Activated effector memory CD4-positive, alpha-beta T cell treated with Interleukin-2 at 50 U/mL for 16 hours (primary cell): ENCODE results near the gene IL23R.
"Not testable (repeated sequence)": the region's sequence is repeated elsewhere in the genome, so short reads cannot be mapped to it uniquely, and the experiment has no call there.

ENCODE experiments used
- DNase-seq: peaks from one replicate; pipeline ENCODE4 v3.0.0-alpha.2; 2020

IL23R gene, protein sequence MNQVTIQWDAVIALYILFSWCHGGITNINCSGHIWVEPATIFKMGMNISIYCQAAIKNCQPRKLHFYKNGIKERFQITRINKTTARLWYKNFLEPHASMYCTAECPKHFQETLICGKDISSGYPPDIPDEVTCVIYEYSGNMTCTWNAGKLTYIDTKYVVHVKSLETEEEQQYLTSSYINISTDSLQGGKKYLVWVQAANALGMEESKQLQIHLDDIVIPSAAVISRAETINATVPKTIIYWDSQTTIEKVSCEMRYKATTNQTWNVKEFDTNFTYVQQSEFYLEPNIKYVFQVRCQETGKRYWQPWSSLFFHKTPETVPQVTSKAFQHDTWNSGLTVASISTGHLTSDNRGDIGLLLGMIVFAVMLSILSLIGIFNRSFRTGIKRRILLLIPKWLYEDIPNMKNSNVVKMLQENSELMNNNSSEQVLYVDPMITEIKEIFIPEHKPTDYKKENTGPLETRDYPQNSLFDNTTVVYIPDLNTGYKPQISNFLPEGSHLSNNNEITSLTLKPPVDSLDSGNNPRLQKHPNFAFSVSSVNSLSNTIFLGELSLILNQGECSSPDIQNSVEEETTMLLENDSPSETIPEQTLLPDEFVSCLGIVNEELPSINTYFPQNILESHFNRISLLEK

DNA sequence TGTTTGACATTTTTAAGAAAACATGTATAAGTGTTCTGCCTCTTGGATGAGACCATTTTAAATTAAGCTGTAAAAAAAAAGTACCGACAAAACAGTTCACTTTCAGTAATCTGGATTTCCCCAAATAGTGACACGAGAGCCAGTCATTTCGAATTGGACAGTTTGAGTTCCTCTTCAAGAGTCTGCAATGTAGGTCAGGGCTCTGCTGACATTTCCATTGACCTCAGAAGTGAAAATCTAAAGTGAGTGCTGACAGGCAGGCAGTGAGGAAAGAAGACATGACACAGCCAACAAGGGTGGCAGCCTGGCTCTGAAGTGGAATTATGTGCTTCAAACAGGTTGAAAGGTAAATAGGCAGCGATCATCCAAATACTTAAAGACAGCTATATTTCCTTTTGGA is at the start of gene IL23R:
Gene IL23R, plus strand, starts transcription at position 259 of the 400 bp plus-strand sequence. CDS start 1,667 bp downstream, outside the sequence.
- DNase-seq: no peak

- DNase-seq: no peak
Measured at GRCh38 chr1:67118191-67118590, 48.1 kb upstream of the IL23R start.

GRCh38 chr1:67118646-67119045 is 47.6 kb upstream of the IL23R start:
- no peak for DNase-seq

- no peak for DNase-seq
Measured at GRCh38 chr1:67120855-67121619, 45.2 kb upstream of the IL23R start.

GRCh38 chr1:67124455-67124854 is 41.8 kb upstream of the IL23R start:
- DNase-seq: no peak

- DNase-seq: no peak
Measured at GRCh38 chr1:67126111-67126746, 40.0 kb upstream of the IL23R start.

DNA sequence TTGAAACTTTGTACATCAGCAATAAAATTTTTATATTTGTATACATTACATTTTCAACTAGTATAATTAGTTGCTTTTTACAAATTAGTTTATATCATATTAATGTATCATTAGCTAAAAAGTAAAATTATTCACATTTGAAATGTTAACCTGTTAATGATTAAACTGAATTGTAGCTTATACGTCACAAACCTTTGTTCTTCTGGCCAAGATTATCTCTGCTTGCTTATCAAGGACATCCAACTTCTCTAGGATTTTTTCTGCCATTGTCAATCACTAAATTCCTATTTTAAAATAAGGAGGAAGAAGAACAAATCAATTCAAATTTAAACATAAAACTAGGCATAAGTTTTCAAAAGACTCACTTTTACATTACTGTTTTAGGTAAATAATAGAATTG is 39.3 kb upstream of the IL23R start:
- DNase-seq: no peak

DNA sequence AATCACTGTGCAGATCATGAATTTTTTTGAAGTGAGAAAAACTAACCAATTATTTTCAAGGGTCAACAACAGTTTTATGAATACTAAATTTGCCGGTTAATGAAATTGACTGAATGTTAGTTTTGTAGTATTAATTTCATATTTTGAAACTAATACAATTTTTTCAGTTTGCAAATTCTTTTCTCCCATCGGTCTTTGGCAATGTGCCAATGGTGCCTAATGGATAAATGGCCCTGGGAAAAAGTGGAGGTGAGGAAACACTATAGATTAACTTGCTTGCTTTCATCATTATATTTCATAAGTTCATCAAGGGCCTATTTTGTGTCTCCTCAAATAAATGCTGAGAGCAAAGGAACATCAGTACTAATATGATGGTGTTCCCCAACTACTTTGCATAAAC is 35.6 kb upstream of the IL23R start:
- DNase-seq: no peak

- DNase-seq: no peak
Measured at GRCh38 chr1:67133177-67133576, 33.1 kb upstream of the IL23R start.

DNA sequence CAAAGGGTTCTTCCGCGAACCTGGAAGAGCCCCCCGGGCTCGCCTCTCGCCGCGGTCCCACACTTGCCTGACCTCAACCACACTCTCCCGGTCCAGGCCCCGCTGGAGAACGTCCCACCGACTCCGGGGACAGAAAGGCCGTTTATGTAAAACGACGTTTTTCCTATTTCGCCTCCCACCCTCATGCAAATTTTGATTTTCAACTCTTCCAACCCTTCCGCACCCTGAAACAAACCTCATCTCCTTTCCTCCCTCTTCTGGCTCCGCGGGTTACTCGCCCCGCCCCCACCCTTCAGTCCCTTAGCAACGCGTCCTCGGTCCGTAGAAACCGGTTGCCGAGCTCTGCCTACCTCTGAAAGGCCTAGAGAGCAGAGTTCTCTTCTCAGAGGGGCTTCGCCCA is 31.6 kb upstream of the IL23R start, which contains the start of gene C1orf141:
Gene C1orf141, minus strand, starts transcription at position 276 of the 400 bp plus-strand sequence. CDS start 7,730 bp downstream, outside the sequence.
- DNase-seq: no peak

DNA sequence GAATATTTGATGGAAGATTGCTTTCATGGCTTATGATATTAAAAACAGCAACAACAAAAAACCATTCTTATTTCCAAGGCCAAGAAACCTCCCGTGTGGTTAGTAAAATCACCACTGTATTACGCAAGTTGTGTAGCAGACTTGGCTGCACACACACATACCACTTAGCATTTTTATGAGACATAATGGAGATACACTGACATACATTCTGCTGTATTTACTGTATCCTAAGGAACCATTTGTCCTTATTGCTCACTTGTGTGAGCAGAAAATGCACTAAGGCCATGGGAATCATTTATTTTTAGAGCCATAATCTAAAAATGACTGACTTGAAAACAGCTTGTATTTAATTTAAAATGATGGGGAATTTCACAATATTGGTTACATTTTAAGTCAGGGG is 30.9 kb upstream of the IL23R start:
- no peak for DNase-seq

GRCh38 chr1:67137307-67137753 is 28.9 kb upstream of the IL23R start:
- no peak for DNase-seq

DNA sequence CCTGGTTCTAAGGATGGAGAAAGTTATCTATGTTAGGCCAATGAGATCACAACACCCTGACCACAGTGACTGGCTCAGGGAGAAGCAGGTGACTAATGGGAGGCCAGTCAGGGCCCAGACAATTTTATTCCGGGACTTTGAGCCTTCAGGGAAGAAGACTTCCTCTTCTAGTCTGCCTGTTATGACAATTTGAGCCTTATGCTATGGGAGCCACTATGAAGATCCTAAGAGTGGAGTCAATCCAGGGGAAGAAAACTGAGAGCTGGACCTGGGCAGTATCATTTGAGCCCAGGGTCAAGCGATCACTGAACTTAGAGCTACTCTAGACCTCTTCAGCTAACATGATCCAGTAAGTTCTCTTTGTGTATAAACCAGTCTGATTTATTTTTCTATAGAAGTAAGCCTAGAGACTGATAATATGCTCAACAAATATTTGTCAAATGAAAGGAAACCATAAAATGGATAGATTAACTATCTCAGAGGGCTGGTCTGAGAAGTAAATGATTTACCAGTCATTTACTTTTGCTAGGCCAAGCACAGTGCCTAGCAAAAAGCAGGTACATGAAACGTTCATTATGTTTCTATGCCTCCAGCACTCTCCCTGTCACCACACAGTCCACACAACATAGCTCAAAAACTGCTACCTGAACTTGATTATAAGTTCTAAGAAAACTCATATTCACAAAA is 27.3 kb upstream of the IL23R start:
- DNase-seq: no peak

DNA sequence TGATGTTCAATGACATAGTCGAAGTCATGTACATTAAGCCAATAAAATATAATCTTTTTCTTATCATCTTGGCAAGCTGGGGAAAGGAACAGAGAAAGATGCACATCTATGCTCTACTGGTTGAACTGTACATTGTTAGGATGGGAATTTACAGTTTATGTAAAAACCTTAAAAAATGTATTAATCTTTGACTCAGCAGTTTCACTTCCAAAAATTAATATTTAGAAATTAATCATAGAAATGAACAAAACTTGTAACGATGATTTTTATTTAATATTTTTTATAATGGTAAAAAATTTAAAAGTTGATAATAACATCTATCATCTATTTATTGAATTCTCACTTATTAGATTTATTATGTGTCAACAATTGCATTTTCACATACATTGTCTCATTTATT is 25.8 kb upstream of the IL23R start:
- DNase-seq: no peak

- not testable (repeated sequence) for DNase-seq
Measured at GRCh38 chr1:67141832-67142231, 24.4 kb upstream of the IL23R start.

- DNase-seq: no peak
Measured at GRCh38 chr1:67142931-67143330, 23.3 kb upstream of the IL23R start.

DNA sequence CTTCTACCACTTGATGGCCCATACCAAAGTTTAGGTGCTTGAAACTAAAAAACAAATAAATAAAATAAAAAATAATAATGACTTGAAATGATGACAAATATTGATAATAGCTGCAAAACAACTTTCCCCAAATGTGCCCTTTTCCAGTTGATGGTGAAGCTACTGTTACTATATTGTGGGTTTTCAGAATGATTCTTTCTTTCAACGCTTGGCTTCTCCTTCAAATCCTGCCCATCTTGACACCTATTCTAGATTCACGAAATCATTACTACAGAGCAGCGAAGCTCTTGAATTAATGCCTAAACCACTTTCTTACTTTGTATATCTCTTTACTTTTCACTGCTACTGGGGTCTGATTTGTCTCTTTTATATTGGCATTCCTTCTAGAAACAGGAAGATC is 22.3 kb upstream of the IL23R start:
- DNase-seq: no peak

GRCh38 chr1:67144696-67145095 is 21.6 kb upstream of the IL23R start:
- no peak for DNase-seq

DNA sequence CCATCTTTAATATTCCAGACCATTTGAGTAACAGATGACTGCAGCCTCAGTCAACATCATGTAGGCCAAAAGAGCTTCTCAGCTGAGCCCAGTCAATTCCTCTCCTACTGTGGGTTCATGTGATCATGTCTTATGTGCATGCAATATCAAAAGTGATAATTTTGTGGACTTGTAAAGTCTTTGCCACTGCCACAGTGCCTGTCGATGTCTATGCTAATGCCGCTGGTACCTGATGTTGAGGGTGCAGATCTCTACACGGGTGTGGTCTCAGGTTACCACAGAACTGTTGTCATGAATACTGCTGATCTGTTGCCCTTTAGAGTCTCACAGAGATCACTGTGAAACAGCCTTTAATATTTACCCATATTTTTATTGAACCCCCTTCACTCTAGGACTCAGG is 20.2 kb upstream of the IL23R start:
- DNase-seq: no peak

- DNase-seq: no peak
Measured at GRCh38 chr1:67146539-67146938, 19.7 kb upstream of the IL23R start.

DNA sequence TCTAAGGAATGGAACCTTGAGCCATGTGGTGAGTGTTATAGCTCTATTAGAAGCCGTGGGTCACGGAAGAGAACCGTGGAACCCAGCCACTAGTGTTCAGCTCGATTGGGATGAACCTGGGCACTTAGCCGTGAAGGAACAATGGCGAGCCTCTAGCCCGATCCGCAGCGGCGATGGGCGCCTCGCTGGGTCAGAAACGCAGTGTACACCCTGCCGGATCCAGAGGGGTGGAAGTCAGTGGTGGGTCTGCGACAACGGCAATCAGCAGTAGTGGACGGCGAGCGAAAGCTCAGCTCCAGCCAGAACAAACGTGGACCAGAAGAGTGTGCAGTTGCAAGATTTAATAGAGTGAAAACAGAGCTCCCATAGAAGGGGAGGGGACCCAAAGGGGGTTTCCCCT is 18.3 kb upstream of the IL23R start:
- DNase-seq: not testable (repeated sequence)

GRCh38 chr1:67148516-67149178 is 17.6 kb upstream of the IL23R start:
- no peak for DNase-seq
